Fibroblast of lung (primary cell): Measurements from ENCODE around the gene KRTAP5-2.
"Not testable (repeated sequence)": the region's sequence is repeated elsewhere in the genome, so short reads cannot be mapped to it uniquely, and the experiment has no call there.

Source experiments
- CTCF ChIP-seq, 2 donors: IDR thresholded peaks in 1 of 2; conservative IDR thresholded peaks in 1 of 2; 1 replicate in 1 of 2; 2 replicates in 1 of 2; pipeline ENCODE4 v1.5.1; 2011 to 2012; ENCODE audit warnings: low read length in 2 of 2, control low read depth in 1 of 2, inconsistent platforms in 1 of 2, low read depth in 1 of 2, mild to moderate bottlenecking in 1 of 2
- EZH2 ChIP-seq: IDR thresholded peaks from 2 replicates; pipeline ENCODE4 v1.5.1; 2012; ENCODE audit warnings: low read length, control low read depth, mild to moderate bottlenecking; ENCODE audit errors: missing control alignments

DNA sequence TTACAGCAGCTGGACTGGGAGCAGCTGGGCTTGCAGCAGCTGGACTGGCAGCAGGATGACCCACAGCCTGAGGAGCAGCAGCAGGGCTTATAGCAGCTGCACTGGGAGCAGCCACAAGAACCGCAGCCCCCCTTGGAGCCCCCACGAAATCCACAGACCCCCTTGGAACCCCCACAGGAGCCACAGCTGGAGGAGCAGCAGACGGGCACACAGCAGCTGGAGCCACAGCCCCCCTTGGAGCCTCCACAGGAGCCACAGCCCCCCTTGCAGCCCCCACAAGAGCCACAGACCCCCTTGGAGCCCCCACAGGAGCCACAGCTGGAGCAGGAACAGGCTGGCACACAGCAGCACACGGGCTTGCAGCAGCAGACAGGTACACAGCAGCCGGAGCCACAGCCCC, 9.8 kb upstream of the KRTAP5-2 start:
- not testable (repeated sequence) for TF ChIP-seq CTCF (conservative IDR thresholded peaks at IDR 0.05 in 1 of 2, IDR thresholded peaks at IDR 0.05 in 1 of 2; ENCODE audit: low read depth in 1 of 2, low read length in 2 of 2); EZH2
